Left kidney (tissue), 2 donors: Measurements from ENCODE around the gene PSMB3. TPM values are rescaled to one million over a fixed set of nuclear protein-coding genes. Genes with fewer than 3 reads are reported as not detected.

ENCODE experiments used
- DNase-seq: peaks from one replicate; pipeline ENCODE4 v3.0.0-alpha.2; 2013
- polyA plus RNA-seq: library from polyadenylated mRNA; unstranded; fragments of 120-200 nt; gene quantifications from one replicate; pipeline ENCODE4 v1.2.1, GENCODE V29; 2013; ENCODE audit not compliant: insufficient read length

The PSMB3 gene
- polyA plus RNA-seq, 1 donor, result 112 TPM

- DNase-seq, result no peak
These were observed 19.9 kb upstream of the PSMB3 start for GRCh38 chr17:38732376-38733281.

DNA sequence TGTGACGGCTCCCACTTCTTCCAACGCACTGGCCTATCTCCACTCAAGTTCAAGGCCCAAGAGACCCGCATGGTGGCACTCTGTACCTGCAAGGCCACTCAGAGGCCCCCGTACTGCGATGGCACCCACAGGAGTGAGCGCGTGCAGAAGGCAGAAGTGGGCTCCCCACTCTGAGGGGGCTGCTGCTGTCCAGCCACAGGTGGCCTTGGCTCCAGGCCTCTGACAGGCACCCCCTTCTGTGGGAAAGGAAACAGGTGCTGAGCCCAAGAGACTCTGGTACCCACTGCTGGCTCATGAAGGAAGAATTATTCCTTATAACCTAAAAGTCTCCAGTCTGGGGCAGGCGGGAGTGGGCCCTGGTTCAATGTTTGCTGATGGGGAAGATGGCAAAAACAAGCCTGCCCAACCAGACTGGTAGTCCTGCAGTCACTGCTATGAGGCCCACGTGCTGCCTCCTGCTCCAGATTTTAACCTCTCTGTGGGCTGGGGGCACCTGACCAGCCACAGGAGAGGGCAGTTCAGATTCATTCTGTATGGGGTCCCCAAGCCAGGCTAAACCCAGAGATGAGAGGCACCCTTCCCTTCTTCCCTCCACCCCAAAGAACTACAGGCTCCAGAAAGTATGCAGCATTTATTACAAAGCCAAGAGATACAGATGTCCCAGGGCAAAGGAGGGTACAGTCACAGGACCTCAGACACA, 19.1 kb upstream of the PSMB3 start:
- DNase-seq, result no peak

GRCh38 chr17:38733982-38734973, 18.3 kb upstream of the PSMB3 start:
- DNase-seq, result no peak

DNA sequence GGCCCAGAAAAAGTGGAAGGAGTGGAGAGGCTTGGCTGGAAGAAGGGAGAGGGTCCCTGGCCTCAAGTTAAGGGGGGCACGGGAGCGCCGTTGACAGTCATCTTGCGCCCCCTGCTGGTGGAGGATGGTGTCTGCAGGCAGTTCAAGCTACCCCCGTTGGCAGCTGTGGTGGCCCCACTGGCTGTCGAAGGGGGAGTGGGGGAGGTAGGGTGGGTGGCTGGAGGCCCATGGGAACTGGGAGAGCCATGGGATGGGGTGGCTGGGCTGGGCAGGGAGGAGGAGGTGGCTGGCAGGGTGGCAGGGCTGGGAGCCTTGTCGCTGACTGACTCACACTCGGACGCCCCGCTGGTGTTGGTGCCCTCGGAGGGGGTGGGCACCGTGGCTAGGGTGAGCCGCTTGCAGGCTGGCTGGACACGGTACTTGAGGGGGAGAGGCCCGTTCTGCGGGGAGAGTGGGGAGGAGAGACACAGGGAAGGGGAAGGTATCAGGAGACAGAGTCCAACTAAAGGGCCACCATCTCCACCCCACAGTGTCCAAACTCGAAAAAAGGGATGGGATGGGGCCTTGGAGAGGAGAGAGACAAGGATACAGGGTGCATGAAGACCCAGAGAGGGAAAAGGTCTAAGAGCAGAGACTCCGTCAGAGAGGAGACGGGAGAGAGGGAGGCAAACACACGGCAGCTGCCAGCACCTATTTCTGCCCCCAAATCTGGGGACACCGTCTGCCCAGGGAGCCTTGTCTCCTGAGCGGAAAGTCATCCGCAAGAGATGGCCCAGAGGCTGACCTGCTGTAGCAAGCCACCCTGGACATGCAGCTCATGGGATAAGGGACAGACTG, 17.2 kb upstream of the PSMB3 start:
- no peak for DNase-seq

DNA sequence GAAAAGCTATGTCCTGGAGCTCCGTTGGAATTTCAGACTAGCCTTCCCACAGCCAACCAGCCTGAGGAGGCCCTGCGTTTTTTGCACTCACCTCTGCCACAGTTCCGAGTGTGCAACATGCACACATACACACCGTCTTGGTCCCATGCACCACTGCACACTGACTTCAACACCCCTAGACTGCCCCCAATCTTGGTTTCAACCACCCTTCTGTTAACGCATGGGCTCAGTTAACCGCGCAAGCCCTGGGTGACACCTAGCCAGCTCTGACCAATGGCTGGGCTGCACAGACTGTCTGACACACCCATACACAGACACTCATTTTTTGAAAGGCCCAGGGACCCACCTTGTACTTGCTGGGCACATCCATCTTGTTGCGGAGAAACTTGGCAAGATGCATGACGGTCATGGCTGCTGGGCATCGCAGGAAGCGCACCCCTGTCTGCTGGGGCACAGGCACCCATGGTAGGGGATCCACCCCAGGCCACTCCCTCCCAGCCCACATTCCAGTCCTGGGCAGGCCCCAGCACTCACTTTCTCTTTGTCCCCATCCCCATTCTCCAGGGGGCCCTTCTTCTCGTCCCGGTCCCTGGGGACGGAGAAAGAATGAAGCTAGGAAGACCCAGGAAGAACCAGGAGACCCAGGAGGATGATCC, 14.4 kb upstream of the PSMB3 start:
- DNase-seq, result no peak

DNA sequence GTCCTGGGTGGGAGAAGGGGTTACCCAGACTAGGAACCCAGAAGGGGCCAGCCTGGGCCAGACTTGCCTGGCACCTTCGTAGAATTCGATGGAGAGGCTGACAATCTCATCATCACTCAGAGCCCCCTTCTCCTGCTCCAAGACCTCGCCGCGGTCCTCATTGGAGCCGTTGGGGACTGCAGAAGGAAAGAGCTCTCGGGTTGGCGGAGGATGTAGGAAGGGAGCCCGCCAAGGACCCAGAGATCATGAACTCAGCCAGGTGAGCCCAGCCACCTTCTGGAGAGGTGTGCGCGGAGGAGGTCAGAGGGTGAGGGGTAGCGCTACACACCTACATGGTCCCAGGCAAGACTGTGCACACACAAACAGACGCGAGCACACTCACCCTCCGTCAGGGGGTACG, 13.9 kb upstream of the PSMB3 start:
- no peak for DNase-seq

GRCh38 chr17:38739305-38739704, 13.2 kb upstream of the PSMB3 start:
- no peak for DNase-seq

DNA sequence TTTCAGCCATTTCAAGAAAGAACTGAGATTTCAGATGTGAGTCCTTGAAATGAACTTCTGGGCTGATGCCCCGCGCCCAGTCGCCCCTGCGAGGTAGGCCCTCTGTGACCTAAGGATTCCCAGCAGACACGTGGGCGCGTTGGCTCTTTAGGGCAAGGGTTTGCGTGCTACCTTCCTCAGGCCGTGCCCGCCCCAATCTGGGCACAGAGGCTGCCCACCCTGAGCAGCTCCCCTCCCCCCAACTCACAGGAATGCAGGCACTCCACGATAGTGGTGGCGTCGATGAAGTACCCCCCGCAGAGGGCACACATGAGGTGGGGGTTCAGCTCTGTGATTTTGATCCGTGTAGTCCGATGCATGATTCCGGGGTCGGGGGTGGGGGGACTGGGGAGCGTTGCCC, 12.5 kb upstream of the PSMB3 start:
- no peak for DNase-seq

GRCh38 chr17:38740806-38741205, 11.7 kb upstream of the PSMB3 start:
- DNase-seq, result no peak

GRCh38 chr17:38741461-38741860, 11.1 kb upstream of the PSMB3 start:
- no peak for DNase-seq

DNA sequence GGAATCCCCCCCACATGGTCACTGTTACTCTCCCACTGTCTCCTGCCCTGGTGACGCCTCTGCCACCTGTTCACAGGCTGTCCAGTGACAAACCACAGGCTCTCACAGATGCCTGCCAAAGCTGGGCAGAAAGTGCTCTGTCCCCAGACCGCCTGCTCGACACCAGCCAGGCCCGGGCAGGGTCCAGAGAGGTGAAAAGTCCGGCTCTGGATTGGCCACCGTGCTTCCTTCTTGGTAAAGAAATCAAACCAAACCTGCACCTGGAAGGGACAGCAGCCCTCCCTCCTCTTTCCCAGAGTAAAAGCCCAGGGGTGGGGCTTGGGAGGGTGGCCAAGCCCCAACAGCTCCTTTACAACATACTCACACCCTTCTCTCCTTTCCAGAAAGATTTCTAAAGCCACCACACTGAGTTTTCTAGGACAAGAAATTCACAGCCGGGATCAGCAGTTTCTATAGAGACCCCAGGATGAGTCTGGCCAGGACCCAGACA, 10.6 kb upstream of the PSMB3 start:
- no peak for DNase-seq

DNA sequence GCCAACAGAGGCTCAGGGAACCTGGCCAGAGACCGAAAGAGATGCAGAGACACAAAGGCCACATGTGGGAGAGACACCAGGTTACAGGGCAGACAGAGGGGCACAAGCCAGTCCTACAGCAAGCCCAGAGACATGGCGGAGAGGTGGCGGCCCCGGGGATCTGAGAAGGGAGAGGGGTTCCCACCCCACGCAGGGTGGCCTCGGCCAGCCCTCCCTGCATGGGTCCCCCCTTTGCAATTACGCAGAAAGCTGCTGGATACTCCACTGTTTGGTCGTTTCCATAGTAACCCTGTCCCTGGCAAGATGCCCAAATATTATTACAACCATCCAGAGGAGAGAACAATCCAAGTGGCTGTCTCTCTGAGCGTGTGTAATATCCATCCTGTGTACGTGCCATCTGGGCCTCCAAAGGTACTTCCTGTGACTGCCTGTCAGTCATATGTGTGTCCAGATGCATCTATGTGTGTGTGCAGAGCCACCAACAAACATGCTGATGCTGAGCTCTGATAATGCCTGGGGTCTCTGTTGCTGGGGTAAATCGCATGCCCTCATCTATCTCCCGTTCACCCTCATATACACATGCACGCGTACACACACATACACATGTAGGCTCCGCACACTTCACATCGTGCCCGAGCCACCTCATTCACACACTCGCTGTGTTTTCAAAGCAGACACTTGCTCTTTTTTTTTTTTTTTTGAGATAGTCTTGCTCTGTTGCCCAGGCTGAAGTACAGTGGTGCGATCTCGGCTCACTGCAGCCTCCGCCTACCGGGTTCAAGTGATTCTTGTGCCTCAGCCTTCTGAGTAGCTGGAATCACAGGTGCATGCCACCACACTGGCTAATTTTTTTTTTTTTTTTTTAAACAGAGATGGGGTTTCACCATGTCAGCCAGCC, 9.9 kb upstream of the PSMB3 start:
- DNase-seq, result no peak

- DNase-seq, result no peak
These were observed 8.9 kb upstream of the PSMB3 start for GRCh38 chr17:38743556-38744171.

GRCh38 chr17:38745545-38745944, 7.0 kb upstream of the PSMB3 start:
- DNase-seq, result no peak

DNA sequence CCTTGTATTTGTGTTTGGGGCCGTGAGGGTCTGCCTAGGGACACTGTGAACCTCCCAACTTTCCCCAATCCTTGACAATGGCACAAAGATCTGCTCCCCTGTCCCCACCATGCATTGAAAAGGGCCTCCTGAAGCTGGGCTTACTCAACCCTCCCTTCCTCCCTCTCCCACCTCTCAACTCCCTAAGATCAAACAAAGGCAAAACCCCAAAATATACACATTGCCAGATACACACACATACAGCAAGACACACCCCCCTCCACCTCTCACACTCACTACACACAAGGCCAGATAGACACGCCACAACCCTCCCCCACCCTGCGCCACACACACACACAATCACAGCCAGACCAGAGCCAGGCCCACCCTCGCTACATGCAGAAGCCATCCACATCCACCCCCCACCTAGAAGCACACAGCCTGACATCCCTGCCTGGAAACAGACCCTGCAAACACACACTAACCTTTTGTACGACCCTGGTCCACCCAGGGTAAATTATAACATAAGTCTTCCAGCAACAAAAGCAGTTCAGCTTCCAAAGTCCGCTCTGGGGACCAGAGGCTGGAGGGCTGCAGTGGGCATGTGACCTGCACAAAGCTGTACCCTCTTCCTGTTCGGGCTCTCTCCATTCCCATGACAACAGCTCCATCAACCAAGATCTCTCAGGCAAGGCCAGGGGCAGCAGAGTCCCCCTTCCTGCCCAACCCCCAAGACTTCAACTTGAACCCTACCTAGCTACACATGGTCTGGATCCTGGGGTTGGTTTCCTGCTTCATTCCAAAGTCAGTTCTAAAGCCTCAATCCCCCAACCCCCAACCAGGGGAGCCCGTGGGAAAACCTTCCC, 6.3 kb upstream of the PSMB3 start:
- DNase-seq, result no peak

DNA sequence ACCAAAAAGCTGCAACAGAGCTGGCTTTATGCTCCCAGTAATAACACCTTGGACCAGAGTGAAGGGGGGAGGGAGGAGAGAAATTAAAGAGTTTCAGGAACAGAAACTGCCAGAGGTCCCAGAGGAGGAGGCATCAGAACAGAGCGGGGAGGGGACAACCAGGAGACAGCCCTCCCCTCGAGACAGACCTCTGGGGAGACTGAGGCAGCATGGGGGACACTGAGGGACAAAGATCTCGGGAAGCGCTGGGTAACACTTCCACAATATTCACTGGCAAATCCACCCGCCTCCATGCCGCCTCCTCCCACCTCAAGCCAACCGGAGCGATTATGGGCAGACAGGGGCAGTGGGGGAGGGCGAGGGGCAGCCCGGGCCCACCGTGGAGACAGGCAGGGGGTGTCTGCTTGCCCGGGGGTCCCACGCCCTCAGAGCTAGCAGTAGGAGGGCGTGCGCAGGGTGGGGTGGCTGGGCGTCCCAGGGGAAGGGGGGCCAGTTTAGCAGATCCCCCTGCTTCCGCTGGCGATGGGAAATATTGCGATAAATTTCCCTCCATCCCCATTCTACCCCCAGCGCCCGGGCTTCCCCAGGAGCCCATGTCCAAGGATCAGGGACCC, 5.6 kb upstream of the PSMB3 start:
- no peak for DNase-seq

- DNase-seq, result no peak
These were observed 4.9 kb upstream of the PSMB3 start for GRCh38 chr17:38747463-38748148.
